ENCODE results near the gene CNTNAP2. TPM values are rescaled to one million over a fixed set of nuclear protein-coding genes. Genes with fewer than 3 reads are reported as not detected.

CNTNAP2 gene
- total RNA-seq, 4 donors from 2014 or later = 0.25 to 0.89 (median 0.30) TPM; not detected in 1

DNA sequence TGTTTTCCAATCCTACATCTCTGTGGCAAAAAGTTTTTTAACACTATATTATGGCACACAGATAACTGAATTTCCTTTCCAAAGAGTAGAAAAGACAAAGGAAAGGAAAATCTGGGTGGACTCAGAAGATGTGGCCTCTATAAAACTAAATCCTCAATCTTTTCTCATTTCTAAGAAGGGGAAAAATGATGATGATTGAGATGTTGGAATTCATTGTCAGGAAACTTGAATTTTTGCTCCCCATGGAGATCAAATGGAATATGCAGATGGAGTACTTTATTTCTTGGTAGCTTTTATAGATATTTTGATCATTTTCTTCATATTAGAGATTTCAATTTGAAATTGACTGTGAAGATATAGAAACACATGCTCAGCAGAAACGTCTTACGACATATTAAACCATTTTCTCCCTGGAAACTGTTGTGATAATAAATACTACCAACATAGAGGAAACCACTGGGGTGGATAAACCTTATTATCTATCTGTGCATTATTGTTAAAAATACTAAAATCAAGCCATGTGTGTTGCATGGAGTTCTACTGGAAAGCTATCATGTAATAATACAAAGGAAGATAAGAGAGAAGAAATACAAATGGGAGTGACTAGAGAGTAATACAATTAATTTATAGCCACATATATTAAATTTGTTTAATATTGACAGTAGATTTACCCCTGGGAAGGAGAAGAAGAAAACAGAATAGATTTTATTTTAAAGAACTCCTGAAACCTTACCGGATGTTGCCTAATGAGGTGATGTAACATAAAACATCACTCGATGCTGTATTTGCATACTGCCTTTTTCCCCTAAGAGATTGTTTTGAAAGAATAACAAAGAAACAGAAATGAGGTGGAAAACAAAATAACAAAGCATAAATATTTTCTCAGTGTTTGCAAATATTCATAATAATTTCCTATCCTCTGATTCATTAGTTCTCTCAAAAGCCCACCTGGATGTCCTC is 1542.7 kb downstream of the CNTNAP2 start:
- TF ChIP-seq, protein P1, sequence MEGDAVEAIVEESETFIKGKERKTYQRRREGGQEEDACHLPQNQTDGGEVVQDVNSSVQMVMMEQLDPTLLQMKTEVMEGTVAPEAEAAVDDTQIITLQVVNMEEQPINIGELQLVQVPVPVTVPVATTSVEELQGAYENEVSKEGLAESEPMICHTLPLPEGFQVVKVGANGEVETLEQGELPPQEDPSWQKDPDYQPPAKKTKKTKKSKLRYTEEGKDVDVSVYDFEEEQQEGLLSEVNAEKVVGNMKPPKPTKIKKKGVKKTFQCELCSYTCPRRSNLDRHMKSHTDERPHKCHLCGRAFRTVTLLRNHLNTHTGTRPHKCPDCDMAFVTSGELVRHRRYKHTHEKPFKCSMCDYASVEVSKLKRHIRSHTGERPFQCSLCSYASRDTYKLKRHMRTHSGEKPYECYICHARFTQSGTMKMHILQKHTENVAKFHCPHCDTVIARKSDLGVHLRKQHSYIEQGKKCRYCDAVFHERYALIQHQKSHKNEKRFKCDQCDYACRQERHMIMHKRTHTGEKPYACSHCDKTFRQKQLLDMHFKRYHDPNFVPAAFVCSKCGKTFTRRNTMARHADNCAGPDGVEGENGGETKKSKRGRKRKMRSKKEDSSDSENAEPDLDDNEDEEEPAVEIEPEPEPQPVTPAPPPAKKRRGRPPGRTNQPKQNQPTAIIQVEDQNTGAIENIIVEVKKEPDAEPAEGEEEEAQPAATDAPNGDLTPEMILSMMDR (IDR thresholded peaks at IDR 0.05) = no peak
- Histone ChIP-seq H3K36me3 (no peaks in the 10 kb centered on the region), H3K4me3 (no peak overlapping the region), H3K4me1 (no peaks in the 10 kb centered on the region), H3K27me3 (no peaks in the 10 kb centered on the region), H3K27ac (no peak overlapping the region), H3K9me3 (peaks cover 6% of the 10 kb centered on the region)
- WGBS = 88% methylated on average over 4 of the region's 4 CpGs
- DNase-seq (ENCODE audit: low spot score in 2 of 2) = no peak

DNA sequence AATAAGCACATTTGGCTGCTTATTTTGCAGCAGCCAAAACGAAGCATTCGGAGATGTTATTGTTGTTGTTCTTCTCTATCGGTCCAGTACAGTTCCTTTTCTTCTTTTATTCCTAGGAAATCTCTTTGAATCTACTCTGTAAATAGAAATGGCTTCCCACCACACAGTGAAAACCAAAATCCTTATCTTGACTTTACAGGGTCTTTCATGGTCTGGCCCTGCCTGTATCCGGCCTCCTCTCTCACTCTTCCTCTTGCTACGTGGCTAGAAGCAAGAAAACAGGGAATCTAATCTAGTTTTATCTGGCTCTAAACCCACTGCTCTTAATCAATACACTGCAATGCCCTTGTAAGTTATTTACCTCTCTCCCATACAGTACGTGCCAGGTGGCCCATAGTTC is 1547.9 kb downstream of the CNTNAP2 start:
- Histone ChIP-seq H3K36me3 (no peaks in the 10 kb centered on the region), H3K4me3 (no peak overlapping the region), H3K4me1 (no peaks in the 10 kb centered on the region), H3K27me3 (no peaks in the 10 kb centered on the region), H3K27ac (no peak overlapping the region), H3K9me3 (peaks cover 10% of the 10 kb centered on the region)
- no peak for DNase-seq (ENCODE audit: low spot score in 2 of 2)
- 79% methylated on average over 6 of the region's 6 CpGs for WGBS
- no peak for TF ChIP-seq POLR2A (IDR thresholded peaks at IDR 0.05)

- 94% methylated on average over 10 of the region's 10 CpGs for WGBS
- no peak overlapping the region for H3K4me3 ChIP-seq
- TF ChIP-seq, protein P1 (IDR thresholded peaks at IDR 0.05) = no peak
- H3K27ac ChIP-seq = no peak overlapping the region
- no peaks in the 10 kb centered on the region for H3K36me3 ChIP-seq
- no peaks in the 10 kb centered on the region for H3K27me3 ChIP-seq
- DNase-seq (ENCODE audit: low spot score in 2 of 2) = no peak
- no peaks in the 10 kb centered on the region for H3K4me1 ChIP-seq
- H3K9me3 ChIP-seq = peaks cover 9% of the 10 kb centered on the region
Measured at GRCh38 chr7:147670759-147671158, 1554.2 kb downstream of the CNTNAP2 start.

DNA sequence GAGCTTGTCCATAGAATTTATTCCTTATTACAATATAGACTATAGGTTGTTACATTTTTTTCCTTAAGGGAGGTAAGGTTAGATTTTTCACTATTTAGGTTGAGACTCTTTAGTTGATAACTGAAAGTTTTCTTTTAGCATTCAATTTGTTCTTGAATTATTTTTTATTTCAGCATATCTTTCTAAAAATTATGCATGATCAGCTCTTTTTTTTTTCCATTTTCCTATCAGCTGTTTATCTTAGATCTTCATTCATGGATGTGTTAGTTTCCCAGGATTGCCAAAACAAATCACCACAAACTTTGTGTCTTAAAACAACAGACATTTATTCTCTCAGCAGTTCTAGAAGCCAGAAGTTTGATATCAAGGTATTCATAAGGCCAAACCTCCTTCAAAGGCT is 1558.1 kb downstream of the CNTNAP2 start:
- TF ChIP-seq POLR2AphosphoS5 (IDR thresholded peaks at IDR 0.05) (no peak), EP300 (IDR thresholded peaks at IDR 0.05) (no peak), POLR2A (IDR thresholded peaks at IDR 0.05) (no peak)
- TF ChIP-seq, protein P1 (IDR thresholded peaks at IDR 0.05) = no peak
- H3K36me3 ChIP-seq = no peaks in the 10 kb centered on the region
- no peak overlapping the region for H3K4me3 ChIP-seq
- H3K9me3 ChIP-seq = peaks cover 5% of the 10 kb centered on the region
- no peaks in the 10 kb centered on the region for H3K4me1 ChIP-seq
- no peak overlapping the region for H3K27ac ChIP-seq
- no peak for DNase-seq (ENCODE audit: low spot score in 2 of 2)
- no peaks in the 10 kb centered on the region for H3K27me3 ChIP-seq

GRCh38 chr7:147678943-147679342 is 1562.3 kb downstream of the CNTNAP2 start:
- WGBS = 51% methylated on average over 1 of the region's 1 CpG
- DNase-seq (ENCODE audit: low spot score in 2 of 2) = no peak
- H3K9me3 ChIP-seq = no peaks in the 10 kb centered on the region
- H3K27ac ChIP-seq = no peak overlapping the region
- TF ChIP-seq, protein P1 (IDR thresholded peaks at IDR 0.05) = no peak
- H3K4me1 ChIP-seq = no peaks in the 10 kb centered on the region
- no peak overlapping the region for H3K4me3 ChIP-seq
- H3K27me3 ChIP-seq = no peaks in the 10 kb centered on the region
- no peaks in the 10 kb centered on the region for H3K36me3 ChIP-seq

- TF ChIP-seq EP300 (IDR thresholded peaks at IDR 0.05) (no peak), POLR2A (IDR thresholded peaks at IDR 0.05) (no peak), POLR2AphosphoS5 (IDR thresholded peaks at IDR 0.05) (no peak)
- 72% methylated on average over 1 of the region's 1 CpG for WGBS
Measured at GRCh38 chr7:147681530-147681929, 1564.9 kb downstream of the CNTNAP2 start.

More at GRCh38 chr7:147681530-147681929, 1564.9 kb downstream of the CNTNAP2 start:
- Histone ChIP-seq H3K36me3 (no peaks in the 10 kb centered on the region), H3K9me3 (no peaks in the 10 kb centered on the region), H3K27ac (no peak overlapping the region), H3K4me3 (no peak overlapping the region), H3K4me1 (no peaks in the 10 kb centered on the region), H3K27me3 (no peaks in the 10 kb centered on the region)
- no peak for DNase-seq (ENCODE audit: low spot score in 2 of 2)

All from suprapubic skin (tissue), 4 donors.